ENCODE results near the gene PLEKHO1.

GRCh38 chr1:150146849-150147542 is 2.7 kb upstream of the PLEKHO1 start:
- TF ChIP-seq CTCF (IDR thresholded peaks at IDR 0.05) (no peak), POLR2A (IDR thresholded peaks at IDR 0.05) (no peak)

Measured in thyroid gland (tissue), 4 donors.